ENCODE data around the gene METTL25B.

The METTL25B gene

GRCh38 chr1:156728599-156729462 is 562 bp downstream of the METTL25B start, which contains the start of gene ISG20L2:
Gene ISG20L2 (minus strand): TSS chr1:156728766. CDS start chr1:156727652, 1,114 bp downstream.
- DNase-seq, result peak; percentile 99

DNA sequence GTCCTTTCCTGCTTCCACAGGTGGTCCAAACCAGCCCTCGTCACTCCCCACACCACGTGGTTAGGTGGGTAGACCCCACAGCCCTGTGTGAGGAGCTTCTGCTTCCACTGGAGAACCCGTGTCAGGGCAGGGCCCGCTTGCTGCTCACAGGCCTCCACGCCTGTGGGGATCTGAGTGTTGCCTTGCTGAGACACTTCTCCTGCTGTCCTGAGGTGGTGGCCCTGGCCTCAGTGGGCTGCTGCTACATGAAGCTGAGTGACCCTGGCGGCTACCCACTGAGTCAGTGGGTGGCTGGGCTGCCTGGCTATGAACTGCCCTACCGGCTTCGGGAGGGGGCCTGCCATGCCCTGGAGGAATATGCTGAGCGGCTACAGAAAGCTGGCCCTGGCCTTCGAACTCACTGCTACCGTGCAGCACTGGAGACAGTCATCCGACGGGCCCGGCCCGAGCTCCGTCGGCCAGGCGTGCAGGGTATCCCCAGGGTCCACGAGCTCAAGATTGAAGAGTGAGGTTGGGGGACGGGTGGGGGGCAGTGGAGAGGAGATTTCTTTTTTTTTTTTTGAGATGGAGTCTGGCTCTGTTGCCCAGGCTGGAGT is 5.8 kb downstream of the METTL25B start:
- DNase-seq, result no peak

GRCh38 chr1:156738407-156738806 is 10.1 kb downstream of the METTL25B start:
- DNase-seq, result no peak

DNA sequence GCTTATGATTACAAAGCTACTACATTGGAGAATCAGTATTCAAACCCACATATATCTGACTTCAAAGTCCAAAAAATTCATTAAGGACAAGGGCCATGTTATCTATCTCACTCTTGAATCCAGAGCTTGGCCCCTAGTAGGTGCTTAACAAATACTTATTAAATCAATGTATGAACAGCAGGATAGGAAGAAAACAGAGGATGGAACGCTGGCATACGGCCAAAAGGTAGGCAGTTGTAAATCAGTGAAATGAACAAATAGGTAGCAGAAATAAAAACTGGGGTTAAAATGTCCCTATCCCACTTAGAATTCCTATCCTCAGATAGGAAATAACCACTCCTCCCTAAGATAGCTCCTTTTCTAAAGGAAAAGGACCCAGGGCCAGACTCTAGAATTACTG is 10.6 kb downstream of the METTL25B start:
- DNase-seq, result no peak

DNA sequence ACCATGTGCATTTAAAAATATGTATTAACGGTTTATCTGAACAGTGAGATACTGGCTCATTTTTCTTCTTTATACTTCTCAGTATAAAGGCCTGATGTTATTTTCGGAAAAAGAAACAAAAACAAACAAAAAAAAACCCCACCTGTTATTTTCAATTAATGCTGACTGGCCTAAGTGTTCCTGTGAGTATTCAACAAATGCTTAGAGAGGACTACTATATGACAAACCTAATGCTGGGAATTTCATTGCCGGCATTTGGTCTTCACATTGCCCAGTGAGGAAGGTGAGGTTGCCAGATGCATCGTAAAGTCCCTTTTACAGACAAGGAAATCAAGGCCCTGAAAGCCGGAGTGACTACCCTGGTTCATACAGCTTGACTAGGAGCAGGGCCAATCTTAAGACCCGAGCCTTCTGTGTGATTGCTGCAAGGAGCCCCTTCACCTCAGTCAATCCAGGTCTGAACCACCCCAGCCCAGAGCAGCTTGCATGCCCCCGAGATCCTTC is 12.0 kb downstream of the METTL25B start:
- no peak for DNase-seq

DNA sequence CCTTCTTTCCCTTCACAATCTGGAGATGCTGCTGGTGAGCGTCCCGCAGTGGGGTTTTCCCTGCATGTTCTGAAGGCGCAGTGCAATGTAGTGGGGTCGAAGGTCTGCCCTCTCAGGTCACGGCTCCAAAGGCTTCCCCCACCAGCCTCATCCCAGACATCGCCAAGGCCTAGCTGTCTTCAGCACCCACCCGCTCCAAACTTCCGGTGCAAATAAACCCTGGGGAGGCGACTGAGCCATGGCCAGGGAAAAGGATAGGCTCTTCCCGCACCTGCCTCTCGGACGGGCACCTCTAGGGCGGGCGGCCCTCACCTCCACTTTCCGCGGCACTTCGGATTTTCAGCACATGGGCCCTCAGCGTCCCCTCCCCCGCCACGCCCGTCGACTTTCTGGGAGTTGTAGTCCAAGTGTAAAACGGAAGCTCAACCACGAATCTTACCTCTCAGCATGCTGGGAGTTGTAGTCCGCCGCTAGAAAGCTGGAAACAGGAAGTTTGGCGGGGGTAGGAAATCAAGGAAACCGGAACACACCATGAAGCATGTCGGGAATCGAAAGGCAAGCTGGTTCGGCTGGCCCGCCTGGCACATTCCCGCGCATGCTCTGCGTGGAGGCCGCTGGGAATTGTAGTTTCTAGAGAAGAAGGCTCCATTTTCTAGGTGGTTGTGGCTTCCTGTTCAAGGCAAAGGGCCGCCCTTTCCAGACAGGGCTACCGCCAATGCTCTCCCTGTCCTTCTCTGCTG is 12.6 kb downstream of the METTL25B start, which contains the start of gene MRPL24:
MRPL24 (minus strand) TSS at position 348 of the 740 bp plus-strand sequence. CDS start 2,384 bp downstream, outside the sequence.
- DNase-seq, result peak; percentile 100

- DNase-seq, result no peak
These were observed 13.3 kb downstream of the METTL25B start for GRCh38 chr1:156741481-156741983.

- no peak for DNase-seq
These were observed 13.7 kb downstream of the METTL25B start for GRCh38 chr1:156742017-156742416.

GRCh38 chr1:156742801-156743200 is 14.5 kb downstream of the METTL25B start:
- DNase-seq, result no peak

GRCh38 chr1:156743367-156744302 is 15.4 kb downstream of the METTL25B start:
- no peak for DNase-seq

- no peak for DNase-seq
These were observed 16.1 kb downstream of the METTL25B start for GRCh38 chr1:156744344-156744743.

DNA sequence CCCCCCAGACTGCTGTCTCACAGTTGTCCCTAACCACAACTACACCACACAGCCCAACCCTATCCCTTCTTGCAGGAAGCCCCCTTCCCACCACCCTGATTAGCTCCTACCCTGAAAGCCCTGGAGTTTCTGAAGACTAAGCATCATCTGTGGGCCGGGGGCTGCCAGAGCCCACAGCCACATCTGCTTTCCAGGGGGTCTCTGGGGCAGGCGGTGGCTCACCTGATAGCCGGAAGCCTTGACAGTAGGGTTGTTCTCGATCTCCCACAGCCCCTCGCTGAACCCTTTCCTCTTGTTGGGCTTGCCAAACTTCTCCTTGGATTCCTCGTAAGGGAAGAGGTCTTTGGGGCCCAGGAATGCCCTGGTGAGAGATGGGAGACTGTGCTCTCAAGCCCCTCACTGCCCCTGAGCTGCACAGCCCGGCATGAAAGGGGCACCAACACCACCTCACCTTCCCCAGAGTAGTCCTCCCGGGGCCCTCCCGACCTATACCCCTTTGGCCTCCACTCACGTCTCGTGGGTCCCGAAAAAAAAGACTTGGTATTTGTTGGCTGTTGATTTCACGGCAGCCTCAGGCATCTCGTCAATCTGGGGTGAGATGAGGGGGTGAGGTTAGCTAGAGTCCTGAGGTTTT is 16.6 kb downstream of the METTL25B start:
- no peak for DNase-seq

DNA sequence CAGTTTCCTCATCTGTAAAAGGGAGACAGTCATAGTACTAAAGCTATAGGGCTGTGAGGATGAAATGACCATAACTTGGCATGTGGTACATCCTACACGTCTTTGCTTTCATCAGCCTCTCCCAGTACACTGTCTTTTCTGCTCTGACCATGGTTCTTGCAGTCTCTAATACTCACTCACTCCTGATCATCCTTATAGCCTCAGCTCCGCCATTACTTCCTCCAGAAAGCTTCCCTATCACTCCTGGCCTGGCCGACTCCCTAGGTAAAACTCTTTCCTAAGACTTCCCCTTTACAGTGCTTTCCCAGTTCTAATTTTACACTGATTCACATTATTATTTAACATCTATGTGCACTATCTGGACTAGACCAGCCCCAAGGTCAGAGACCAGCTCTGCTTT is 17.6 kb downstream of the METTL25B start:
- DNase-seq, result no peak

DNA sequence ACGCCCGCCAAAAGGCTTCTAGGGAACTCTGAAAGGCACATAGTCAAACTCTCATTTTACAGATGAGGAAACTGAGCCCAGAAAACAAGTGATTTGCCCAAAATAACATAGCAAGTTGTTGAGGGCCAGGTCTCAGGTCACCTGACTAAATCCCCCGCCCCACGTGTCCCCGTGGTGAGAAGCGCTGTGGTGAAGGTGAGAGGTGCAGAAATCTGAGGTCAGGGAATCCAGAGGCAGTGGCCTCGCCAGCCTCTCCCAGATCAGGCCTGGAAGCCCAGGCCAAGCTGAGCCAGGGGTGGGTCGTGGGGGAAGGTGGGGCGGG is 18.1 kb downstream of the METTL25B start:
- no peak for DNase-seq

GRCh38 chr1:156746728-156747631 is 18.7 kb downstream of the METTL25B start:
- DNase-seq, result peak; percentile 60

DNA sequence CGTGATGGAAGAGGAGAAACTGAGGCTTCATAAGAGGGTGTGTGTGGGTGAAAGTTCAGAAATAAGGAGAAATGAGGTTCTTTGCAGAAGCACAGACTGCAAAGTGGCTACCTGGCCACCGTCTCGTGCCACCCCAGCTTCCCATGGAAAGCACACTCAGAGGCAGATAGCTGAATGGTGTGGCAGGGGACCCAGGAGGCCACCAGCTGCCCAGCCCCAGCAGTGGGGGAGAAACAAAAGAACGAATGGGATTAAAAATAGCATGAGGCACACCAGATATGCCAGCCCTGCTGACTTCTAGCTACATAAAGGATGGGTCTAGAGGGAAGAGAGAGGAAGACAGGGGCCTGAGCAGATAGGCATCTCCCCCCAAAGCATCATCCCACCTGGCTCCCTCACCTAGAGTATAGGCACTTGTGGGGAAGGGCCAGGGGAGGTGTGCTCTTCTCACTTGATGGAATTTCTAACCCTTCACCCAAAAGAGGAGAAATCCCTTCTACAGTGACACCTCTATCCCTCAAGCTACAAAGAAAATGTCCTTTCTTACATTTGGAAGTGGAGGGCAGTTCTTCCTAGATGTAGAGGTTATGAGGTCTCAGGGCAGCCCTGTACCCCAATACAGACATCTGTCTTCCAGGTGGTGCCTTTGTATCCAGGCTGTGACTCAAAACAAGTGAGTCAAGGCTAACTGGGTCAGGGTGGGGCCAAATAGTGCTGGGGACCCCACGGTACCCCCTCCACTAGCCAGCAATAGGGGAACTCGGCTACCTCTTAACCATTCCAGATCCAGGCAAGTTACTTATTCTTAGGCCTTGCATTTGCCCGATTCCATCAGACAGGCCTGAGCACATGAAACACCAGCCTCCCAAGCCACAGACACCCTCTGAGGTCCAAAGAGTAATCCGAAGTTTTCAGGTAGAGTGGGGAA is 19.7 kb downstream of the METTL25B start:
- no peak for DNase-seq

- DNase-seq, result no peak
These were observed 20.6 kb downstream of the METTL25B start for GRCh38 chr1:156748670-156749418.

- no peak for DNase-seq
These were observed 21.3 kb downstream of the METTL25B start for GRCh38 chr1:156749419-156750118.
